ENCODE results near the gene PTGIS.

The PTGIS gene

DNA sequence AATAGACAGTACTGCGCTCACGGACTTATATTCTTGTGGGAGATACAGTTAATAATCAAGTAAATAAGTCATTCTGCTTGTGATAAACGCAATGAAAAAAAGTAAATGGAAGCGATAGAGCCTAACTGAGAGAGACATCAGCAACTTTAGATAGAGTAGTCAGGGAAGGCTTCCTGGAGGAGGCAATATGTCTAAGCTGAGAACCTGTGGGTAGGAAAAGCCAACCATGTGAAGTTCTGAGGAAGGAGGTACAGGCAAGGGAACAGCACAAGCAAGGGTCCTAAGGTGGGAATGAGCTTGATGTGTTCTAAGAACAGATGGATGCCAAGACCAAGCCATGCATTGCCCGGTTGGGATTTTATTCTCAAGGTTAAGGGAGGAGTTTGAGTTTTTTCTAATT, 78.2 kb downstream of the PTGIS start:
- FAIRE-seq: no peak

DNA sequence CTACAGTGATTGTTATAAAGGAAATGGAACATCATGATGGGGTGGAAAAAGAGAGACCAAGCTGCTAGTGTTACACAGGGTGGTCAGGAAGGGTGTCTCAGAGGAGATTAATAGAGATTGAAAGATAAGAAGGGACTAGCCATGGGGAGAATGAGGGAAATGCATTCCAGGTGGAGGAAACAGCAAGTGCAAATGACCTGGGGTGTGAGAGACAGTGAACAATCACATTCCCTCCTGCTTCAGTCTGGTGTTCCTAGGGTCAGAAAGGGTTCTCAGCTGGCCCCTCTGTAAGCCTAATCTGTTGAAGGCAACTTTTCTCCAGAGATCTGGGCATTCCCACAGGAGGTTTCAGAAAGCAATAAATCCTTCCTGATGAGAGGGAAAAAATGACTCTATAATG, 81.9 kb downstream of the PTGIS start:
- no peak for FAIRE-seq

DNA sequence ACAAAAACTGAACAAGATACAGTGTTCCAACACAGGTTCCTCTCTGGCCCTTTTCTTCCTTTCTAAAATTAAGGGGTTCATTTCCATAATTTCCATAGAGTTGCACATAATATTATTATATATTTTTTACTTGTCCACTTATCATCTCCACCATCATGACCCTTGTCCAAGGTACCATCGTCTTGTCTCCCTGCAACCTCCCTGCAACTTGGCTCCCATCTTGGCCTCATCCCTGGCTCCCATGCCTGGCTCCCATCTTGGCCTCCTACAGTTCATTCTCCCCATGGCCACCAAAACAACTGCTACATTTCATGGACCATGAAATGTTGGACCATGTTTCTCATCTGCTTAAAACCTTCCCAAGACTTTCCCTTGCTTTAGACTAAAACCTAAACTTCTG, 82.4 kb downstream of the PTGIS start:
- FAIRE-seq: no peak

DNA sequence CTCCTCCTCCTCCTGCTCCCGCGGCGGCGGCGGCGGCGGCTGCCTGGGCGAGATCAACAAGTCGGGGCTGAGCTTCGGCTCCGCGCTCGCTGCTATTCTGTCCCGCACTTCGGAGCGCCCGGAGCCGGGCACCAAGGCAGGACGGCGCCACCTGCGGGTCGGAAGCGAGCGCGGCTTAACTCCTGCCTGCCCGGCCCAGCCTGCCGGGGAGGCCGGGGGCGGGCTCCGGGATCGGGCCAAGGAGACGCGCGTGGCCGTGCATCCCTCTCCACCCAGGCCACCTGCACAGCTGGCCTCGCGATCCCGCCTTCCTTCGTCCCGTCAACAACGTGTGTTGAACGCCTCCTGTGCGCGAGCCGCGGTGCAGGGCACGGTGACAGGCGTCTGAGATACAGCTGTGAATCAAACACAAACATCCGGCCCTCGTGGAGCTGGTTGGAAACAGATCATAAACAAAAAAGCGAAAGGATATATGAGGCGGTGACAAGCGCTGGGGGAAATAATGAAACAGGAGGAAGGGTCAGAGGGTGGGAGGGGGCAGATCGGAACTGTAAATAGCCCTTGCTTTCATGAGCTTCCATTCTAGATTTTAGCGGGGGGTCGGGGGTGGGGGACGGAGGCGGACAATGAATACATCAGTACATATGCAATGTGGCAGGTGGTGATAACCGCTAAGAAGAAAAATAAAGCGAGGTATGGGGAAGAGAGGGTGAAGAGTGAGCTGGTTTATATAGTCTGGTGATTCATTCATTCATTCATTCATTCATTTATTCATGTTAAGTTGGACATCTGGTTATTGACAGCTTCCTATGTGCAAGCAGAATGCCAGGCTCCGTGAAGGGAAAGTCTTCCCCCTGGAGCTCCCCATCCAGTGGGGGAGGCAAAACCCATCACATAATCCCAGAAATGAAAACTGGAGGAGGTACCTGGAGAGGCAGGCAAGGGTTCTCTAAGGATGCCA, 83.5 kb downstream of the PTGIS start:
- FAIRE-seq: no peak

DNA sequence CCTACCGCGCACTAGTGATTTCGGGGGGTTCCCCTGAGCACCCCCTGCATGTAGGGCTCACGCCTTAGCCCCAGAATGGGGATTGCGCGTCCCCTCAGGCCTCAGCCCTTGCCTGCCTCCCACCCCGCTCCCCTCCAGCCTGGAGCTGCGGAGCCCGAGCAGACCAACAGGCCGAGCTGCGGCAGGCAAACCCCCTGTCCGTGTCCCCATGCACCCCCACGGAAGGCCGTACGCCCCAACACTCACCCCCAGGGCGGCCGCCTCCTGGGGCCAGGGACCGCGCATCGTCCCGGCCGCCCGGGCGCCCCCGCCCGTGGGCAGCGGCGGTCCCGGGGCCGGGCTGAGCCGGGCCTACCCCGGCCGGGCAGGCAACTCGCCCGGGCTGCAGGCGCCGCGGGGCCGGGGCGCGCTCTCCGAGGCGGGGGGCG, 84.2 kb downstream of the PTGIS start:
- no peak for FAIRE-seq

DNA sequence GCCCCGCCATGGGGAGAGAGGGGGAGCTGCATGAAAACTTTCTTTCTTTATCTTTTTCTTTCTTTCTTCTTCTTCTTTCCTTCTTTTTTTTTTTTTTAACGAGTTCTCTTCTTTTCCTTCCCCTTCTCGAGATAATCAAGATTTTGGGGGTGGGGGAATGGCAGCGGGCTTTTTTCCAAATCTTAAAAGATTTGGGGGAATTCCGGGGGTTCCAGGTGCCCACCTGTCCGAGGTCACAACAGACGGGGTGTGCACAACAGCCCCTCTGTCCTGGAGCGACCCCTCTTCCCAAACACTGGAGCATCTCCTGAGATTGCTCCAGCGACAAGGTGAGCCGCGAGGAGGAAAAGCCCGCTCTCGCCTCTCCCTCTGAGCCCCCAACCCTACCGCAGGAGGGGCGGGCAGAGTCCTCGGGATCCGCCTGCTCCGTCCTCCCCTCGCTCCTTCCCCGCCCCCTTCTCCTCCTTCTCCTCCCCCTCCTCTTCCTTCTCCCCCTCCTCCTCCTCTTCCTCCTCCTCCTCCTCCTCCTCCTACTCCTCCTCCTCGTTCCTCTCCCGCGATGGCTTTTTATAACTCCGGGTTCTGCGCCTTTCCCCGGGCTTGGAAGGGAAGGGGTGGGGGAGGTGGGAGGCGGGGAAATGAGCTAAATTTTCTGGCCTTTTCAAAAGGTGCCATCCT, 84.8 kb downstream of the PTGIS start:
- FAIRE-seq: no peak

DNA sequence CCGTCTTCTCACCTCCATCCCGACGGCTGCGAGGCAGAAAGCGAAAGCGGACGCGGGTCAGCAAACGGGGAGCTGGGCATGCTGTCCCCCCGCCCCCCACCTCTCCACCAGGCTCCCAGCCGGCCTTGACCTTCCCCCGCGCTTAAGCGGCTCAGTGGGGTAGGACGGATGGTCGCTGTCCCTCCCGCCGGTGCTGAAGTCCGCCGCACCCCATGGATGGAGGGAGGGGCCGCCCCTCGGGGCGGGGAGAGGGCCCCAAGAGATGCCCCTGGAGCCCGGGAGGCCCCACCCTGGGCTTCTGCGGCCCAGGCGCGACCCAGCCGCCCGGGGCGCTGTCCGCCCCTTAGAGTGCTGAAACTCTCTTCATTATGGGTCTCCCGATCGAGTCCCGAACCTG, 85.3 kb downstream of the PTGIS start, which contains the start of gene KCNB1:
KCNB1 (minus strand) TSS at position 48 of the 397 bp plus-strand sequence. CDS start 188 bp downstream, outside the sequence.
- no peak for FAIRE-seq

DNA sequence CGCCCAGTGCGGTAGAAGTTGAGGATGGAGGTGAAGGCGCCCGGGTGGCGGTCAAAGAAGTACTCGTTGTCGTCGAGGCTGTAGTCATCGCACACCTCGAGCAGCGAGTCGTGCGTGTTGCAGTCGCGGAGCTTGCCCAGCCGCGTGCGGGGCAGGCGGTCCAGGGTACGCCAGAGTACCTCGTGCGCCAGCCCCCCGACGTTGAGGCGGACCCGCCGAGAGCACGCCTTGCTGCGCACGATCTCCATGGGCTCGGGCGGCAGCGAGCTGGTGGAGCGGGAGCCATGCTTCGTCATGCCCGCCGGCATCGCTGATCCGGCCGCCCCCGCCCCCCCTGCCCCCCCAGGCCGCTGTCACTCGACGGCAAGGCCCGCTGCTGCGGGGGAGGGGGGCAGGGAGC, 85.8 kb downstream of the PTGIS start:
- no peak for FAIRE-seq

DNA sequence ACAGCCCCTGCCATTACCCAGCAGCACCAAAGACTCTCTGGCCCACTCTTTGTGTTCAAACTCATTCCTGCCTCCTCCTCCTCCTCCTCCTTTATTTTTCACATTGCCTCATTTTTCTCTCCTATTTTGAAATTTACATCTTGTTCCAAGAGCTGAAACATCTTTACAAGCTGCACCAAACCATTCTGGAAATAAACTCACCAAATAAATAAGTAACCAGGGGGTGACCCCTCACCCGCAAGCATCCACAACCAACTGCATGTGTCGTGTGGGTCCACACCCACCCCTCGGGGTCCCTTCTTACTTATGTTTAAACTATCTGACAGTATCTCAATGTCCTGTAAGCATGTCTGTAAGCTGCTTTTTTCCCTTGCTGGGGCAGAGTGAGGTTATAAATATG, 86.8 kb downstream of the PTGIS start:
- no peak for FAIRE-seq

DNA sequence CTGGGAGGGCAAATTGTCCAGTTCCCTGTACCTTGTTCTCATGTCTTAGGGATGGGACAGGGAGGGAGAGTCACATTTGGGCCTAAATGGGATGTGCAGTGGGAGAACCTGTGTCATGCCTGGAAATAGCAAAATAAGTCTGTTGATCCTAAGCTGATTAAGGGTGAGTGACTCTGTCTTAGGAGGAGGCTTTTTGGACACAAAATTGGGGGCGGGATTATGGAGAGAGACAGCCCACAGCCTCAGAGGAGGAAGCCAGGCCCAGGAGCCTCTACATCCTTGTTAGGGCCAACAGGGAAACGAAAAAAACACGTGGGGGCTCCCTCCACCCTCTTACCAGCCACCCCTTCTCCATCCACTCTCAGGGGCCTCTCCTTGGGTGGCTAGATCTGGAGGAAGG, 87.7 kb downstream of the PTGIS start:
- FAIRE-seq: no peak

DNA sequence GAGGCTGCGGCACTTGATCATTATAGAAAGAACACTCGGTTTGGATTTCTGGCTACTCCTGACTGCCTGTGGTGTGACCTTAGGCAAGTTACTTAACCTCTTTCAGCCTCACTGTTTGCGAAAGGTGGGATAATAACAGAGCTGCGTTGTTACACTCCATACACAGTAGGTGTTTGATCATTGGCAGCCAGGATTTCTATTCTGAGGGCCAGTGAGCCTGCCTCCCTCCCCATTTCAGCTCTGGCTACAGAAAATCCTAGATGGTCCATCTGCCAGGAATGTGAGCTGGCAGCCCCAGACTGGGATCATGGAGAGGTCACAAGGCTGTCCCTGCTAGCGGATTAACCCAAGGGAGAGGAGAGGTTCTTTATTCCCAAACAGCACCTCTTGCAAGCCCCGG, 88.2 kb downstream of the PTGIS start:
- no peak for FAIRE-seq

DNA sequence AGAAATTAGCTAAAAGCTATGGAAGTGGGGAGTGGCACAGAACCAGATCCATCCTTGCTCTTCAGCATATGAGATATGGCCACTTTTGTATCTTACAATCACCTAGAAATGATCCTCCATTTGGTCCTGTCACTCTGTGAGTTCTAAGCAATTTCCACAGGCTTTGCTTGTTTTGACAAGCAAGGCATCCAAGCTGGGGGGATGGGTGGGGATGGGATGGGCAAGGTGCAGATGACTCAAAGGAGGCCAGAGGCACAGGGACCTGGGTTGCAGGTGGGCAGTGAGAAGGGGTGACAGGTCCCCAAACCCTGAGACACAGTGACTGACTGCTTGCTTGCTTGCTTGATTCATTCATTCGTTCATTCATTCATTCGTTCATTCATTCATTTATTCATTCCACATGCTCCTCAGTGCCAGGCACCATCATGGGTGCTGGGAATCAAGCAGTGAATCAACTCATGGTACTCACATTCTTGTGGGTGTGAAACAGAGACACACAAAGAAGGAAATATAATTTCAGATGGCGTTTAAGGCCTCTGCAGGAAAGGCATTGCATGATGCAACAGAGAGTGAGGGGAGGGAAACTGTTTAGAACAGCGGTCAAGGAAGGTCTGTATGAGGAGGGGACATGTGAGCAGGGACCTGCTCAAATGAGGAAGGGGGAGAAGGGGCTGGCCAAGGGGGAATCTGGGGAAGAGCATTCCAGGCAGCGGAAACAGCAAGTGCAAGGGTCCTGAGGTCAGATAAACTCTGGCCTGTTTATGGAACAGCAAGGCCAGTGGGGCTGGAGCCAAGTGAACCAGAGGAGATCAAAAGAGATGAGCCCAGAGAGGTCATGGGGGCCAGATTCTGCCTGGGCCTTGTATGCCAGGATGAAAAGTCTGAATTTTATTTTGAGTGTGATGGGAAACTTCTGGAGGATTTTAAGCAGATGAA, 88.9 kb downstream of the PTGIS start:
- no peak for FAIRE-seq

DNA sequence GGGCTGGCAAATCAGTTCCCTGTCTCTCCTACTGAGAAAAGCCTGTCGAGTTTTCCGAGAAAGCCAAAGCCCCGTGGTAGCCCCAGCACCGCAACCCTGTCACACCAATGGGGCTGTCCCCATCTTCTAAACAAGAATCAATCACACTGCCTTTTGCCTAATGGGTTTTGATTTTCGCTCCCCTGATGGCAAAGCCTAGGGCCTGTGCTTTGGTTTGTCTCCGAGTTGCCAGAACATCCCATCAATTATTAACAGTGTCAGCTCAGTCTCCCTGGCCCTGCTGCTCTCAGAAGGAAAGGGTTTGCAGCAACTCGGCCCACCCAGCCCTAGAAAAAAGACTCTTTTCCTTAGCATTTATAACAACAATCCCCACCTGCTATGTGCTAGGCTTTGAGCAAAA, 89.7 kb downstream of the PTGIS start:
- no peak for FAIRE-seq

DNA sequence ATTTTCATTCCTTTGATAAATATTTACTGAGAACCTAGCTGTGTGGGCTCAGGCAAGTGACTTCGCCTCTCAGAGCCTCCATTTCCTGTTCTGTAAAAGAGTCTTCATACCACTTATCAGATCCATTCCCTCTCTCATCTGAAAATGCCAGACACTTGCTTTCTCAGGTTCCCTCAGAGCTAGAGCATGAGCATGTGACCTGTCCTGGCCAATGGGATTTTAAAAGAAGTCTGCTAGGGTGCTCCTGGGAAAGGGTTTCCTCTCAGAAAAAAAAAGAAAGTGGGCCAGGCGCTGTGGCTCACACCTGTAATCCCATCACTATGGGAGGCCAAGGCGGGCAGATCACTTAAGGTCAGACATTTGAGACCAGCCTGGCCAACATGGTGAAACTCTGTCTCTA, 90.7 kb downstream of the PTGIS start:
- no peak for FAIRE-seq

DNA sequence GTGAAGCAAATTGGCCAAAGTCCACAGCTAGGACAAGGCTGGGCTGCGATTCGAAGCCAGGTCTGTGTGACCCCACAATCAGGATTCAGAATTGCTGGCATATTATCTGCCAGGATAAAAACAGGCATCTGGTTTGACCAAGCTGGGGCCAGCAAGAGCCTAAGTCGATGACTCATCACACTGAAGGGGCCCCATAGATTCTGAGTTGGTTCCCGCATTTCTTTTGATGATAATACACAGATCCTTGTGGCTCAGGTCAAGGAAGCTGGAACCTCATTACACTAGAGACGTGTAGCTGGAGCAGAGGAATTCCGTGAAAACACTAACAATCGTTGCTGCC, 92.0 kb downstream of the PTGIS start:
- no peak for FAIRE-seq

DNA sequence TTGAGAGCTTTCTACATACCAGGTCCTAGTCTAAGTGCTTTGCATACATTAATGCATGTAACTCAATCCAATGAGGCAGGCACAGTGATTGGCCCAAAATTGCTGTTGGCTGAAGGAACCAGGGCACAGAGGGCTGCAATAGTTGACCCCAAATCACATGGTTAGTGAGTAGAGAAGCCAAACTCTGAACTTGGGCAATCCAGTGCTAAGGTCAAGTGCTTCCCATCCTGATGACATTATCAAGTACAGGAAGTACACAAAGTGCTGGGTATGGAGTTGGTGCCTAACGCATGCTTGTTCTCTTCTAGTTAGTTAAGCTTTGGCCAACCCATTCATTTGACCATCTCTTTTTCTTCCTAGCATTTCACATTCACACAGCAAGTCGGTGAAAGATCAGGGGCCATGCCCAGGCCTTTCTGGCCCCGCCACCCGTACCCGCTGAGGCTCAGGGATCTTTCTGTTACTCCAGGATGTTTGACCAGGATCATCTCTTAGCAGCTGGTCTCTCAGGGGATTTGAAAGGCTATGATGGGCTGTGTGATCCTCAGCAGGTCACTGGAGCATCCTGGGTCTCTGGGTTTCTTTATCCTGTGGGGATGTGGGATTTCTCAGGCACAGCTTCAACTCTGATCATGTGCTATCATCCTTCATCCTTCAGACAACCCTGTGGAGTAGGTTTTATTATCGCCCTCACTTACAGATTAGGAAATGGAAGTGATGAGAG, 92.5 kb downstream of the PTGIS start:
- FAIRE-seq: no peak

DNA sequence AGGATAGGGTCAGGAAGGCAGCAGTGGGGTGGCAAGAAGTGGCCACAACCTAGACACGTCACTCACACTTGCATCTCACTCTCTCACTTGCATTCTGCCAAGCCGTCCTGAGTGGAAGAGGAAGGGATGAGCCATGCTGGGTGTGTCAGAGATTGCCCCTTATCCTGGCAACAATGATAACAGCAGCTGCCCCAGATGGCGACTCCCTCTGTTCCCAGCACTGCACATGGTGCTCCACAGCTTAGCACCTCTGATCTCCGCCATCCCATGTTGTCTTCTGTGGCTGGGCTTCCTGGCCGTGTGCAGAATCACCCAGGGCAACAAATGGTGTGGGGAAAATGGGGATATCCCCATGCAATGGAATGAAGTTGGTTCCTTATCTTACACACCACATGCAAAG, 96.5 kb downstream of the PTGIS start:
- no peak for FAIRE-seq

DNA sequence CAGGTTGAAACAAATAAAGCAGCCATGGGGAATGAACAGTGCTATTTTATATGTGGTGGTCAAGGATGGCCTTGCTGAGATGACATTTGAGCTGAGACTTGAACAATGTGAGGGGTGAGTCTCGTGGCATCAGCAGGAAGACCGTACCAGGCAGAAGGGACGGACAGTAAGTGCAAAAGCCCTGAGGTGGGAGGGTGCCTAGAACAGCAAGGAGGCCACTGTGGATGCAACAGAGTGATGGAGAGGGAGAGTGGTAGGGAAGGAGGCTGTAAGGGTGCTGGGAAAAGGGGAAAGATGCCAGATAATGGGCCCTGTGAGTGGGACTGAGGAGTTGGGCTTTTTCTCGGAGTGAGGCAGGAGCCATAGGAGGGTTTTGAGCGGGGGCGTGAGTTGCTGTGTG, 97.0 kb downstream of the PTGIS start:
- FAIRE-seq: no peak

DNA sequence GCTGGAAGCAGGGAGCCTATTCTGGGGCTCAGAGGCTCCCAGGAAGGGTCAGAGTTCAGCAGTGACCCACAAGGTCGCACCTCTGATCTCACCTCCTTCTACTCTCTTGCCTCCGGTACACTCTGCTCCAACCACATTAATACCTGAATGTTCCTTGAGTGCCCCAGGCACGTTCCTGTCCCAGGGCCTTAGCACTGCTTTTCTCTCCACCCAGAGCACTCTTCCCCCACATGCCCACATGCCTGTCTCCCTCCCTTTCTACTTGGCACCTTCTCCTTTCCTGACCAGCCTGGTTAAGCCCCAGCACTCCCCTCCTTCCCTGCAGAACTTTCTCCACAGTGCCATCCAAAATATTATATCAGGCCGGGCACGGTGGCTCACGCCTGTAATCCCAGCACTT, 98.9 kb downstream of the PTGIS start:
- no peak for FAIRE-seq

DNA sequence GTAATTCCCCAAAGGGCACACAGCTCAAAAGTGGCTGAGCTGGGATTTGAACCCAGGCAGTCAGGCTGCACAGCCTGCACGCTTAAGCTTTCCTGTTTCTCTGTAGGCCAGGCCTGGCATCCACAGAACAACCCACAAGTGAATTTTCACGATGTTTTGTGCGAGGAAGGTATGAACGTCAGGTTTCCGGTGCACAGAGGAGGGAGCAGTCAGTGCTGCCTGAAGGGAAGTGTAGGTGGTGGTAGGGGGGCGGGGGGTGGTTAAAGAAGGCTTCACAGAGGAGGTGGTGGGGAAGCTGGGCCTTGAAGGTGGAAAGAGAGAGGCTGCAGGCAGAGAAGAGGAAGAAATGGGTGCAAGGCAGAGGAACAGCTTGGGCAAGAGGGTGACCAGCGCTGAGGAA, 99.5 kb downstream of the PTGIS start:
- no peak for FAIRE-seq

DNA sequence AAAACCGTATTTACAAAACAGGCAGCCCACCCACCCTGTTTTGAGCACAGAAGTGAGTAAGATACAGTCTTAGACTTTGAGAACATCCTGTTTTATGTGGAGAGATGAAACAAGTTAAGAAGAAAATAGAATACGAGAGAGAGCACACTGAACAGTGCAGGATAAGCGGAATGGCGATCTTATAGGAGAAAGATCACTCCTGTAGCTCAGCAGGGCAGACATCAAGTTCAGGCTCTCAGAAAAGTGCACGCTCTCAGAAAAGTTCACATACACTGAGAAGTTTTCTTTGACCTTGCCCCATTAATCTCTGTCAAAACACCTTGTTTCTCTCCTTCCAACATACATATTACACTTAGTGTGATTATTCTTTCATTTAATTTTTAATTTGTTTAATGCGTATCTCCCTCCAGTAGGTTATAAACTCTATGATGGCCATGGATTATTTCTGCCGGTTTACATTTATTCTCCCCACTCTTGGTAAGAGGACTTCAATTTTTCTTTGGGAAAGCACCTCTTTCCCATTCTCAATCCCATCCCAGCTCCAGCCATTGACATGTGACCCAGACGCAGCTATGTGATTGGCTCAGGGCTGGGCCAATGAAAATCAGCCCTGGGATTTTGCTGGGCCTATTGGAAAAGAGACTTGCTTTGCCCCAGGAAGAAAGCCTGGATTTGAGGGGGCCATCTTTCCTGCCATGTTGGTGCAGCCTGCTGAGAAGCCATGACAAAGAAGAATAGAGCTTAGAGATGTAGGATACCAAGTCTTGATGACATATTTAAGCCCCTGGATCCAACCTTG, 101.6 kb downstream of the PTGIS start:
- FAIRE-seq: no peak

DNA sequence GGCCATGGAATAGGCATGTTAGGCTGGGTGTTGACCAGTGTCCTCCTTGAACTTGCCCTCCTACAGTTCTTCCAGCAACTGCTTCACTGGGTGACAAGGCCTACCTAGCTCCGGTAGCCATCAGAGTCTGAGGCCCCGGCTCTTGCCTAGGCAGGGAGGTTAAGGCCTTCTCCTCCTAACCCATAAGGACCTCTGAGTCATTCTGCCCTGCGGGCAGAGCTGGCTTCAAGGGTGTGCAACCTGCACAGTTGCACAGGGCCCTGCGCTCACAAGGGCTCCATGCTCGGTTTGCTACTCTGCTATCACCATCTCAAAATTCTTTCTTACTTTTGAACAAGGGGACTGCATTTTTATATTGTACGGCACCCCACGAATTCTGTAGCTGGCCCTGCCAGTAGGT, 103.4 kb downstream of the PTGIS start:
- FAIRE-seq: no peak
